SK-N-SH treated with all-trans-retinoic acid at 6 μM for 48 hours (cell line): ENCODE results near the gene AACS.
"Not testable (repeated sequence)": the region's sequence is repeated elsewhere in the genome, so short reads cannot be mapped to it uniquely, and the experiment has no call there.

Source experiments
- ARNTL ChIP-seq: fragments of 450-650 bp; formaldehyde crosslinking; IDR thresholded peaks from 2 replicates; pipeline ENCODE4 v1.5.0; 2020; ENCODE audit warnings: low read depth, mild to moderate bottlenecking, moderate library complexity, borderline replicate concordance
- GLIS3 ChIP-seq: fragments of 250-450 bp; sonication (Bioruptor Pico); IDR thresholded peaks from 2 replicates; pipeline ENCODE4 v1.5.0; 2020; ENCODE audit warnings: mild to moderate bottlenecking, moderate library complexity
- RARB ChIP-seq: fragments of 250-450 bp; sonication (Bioruptor Pico); IDR thresholded peaks from 2 replicates; pipeline ENCODE4 v1.8.0; 2021; ENCODE audit warnings: mild to moderate bottlenecking, moderate library complexity
- ZFP3 ChIP-seq: fragments of 250-450 bp; sonication (Bioruptor Pico); IDR thresholded peaks from 2 replicates; pipeline ENCODE4 v1.5.0; 2020; ENCODE audit warnings: mild to moderate bottlenecking, moderate library complexity
- ZNF565 ChIP-seq: fragments of 450-650 bp; formaldehyde crosslinking; conservative IDR thresholded peaks from 2 replicates; pipeline ENCODE4 v1.5.0; 2020; ENCODE audit warnings: low read depth, mild to moderate bottlenecking, moderate library complexity
- TF ChIP-seq, protein P1 (sequence below): fragments of 250-450 bp; sonication (Bioruptor Pico); IDR thresholded peaks from 2 replicates; pipeline ENCODE4 v1.5.1; 2021; ENCODE audit warnings: mild to moderate bottlenecking, moderate library complexity
- TF ChIP-seq, protein P2 (sequence below): fragments of 250-450 bp; sonication (Bioruptor Pico); IDR thresholded peaks from 2 replicates; pipeline ENCODE4 v1.8.0; 2020; ENCODE audit warnings: mild to moderate bottlenecking, moderate library complexity, borderline replicate concordance

GRCh38 chr12:125031471-125031870 is 33.8 kb upstream of the AACS start:
- TF ChIP-seq, protein P1, sequence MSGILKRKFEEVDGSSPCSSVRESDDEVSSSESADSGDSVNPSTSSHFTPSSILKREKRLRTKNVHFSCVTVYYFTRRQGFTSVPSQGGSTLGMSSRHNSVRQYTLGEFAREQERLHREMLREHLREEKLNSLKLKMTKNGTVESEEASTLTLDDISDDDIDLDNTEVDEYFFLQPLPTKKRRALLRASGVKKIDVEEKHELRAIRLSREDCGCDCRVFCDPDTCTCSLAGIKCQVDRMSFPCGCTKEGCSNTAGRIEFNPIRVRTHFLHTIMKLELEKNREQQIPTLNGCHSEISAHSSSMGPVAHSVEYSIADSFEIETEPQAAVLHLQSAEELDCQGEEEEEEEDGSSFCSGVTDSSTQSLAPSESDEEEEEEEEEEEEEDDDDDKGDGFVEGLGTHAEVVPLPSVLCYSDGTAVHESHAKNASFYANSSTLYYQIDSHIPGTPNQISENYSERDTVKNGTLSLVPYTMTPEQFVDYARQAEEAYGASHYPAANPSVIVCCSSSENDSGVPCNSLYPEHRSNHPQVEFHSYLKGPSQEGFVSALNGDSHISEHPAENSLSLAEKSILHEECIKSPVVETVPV (CRISPR knock-in tag): not testable (repeated sequence)
- TF ChIP-seq, protein P2, sequence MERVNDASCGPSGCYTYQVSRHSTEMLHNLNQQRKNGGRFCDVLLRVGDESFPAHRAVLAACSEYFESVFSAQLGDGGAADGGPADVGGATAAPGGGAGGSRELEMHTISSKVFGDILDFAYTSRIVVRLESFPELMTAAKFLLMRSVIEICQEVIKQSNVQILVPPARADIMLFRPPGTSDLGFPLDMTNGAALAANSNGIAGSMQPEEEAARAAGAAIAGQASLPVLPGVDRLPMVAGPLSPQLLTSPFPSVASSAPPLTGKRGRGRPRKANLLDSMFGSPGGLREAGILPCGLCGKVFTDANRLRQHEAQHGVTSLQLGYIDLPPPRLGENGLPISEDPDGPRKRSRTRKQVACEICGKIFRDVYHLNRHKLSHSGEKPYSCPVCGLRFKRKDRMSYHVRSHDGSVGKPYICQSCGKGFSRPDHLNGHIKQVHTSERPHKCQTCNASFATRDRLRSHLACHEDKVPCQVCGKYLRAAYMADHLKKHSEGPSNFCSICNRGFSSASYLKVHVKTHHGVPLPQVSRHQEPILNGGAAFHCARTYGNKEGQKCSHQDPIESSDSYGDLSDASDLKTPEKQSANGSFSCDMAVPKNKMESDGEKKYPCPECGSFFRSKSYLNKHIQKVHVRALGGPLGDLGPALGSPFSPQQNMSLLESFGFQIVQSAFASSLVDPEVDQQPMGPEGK (CRISPR knock-in tag): not testable (repeated sequence)
- not testable (repeated sequence) for TF ChIP-seq ZNF565 (CRISPR knock-in tag); ARNTL; GLIS3 (CRISPR knock-in tag); RARB (CRISPR knock-in tag); ZFP3 (CRISPR knock-in tag)
